ENCODE data around the gene STBD1.

DNA sequence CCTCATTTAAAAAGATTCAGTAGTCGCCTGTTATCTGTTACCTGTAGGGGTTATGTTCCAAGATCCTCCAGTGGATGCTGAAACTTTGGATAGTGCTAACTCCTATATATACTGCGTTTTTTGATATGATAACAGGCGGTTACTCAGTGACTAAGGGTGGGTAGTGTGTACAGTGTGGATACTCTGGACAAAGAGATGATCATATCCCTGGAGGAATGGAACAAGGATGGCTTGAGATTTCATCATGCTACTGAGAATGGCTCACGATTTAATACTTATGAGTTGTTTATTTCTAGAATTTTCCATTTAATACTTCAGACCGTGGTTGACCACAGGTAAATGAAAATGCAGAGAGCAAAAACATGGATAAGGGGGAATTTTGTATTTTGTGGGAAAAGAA, 33.5 kb upstream of the STBD1 start:
- TF ChIP-seq NFIC (IDR thresholded peaks at IDR 0.05): no peak
- no peak for TF ChIP-seq EGR1 (IDR thresholded peaks at IDR 0.05)
- no peak for TF ChIP-seq EP300 (IDR thresholded peaks at IDR 0.05; ENCODE audit: borderline replicate concordance)
- TF ChIP-seq FOXM1 (IDR thresholded peaks at IDR 0.05; ENCODE audit: borderline replicate concordance, low read depth): no peak
- no peak for TF ChIP-seq CEBPB (IDR thresholded peaks at IDR 0.05)
- no peak for TF ChIP-seq TCF12 (IDR thresholded peaks at IDR 0.05; ENCODE audit: low read depth)
- TF ChIP-seq, protein P1, sequence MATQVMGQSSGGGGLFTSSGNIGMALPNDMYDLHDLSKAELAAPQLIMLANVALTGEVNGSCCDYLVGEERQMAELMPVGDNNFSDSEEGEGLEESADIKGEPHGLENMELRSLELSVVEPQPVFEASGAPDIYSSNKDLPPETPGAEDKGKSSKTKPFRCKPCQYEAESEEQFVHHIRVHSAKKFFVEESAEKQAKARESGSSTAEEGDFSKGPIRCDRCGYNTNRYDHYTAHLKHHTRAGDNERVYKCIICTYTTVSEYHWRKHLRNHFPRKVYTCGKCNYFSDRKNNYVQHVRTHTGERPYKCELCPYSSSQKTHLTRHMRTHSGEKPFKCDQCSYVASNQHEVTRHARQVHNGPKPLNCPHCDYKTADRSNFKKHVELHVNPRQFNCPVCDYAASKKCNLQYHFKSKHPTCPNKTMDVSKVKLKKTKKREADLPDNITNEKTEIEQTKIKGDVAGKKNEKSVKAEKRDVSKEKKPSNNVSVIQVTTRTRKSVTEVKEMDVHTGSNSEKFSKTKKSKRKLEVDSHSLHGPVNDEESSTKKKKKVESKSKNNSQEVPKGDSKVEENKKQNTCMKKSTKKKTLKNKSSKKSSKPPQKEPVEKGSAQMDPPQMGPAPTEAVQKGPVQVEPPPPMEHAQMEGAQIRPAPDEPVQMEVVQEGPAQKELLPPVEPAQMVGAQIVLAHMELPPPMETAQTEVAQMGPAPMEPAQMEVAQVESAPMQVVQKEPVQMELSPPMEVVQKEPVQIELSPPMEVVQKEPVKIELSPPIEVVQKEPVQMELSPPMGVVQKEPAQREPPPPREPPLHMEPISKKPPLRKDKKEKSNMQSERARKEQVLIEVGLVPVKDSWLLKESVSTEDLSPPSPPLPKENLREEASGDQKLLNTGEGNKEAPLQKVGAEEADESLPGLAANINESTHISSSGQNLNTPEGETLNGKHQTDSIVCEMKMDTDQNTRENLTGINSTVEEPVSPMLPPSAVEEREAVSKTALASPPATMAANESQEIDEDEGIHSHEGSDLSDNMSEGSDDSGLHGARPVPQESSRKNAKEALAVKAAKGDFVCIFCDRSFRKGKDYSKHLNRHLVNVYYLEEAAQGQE (IDR thresholded peaks at IDR 0.05; ENCODE audit: low read depth): no peak
- TF ChIP-seq, protein P2, sequence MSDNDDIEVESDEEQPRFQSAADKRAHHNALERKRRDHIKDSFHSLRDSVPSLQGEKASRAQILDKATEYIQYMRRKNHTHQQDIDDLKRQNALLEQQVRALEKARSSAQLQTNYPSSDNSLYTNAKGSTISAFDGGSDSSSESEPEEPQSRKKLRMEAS (IDR thresholded peaks at IDR 0.05): no peak
- no peak for TF ChIP-seq YY1 (IDR thresholded peaks at IDR 0.05; ENCODE audit: low read depth)
- TF ChIP-seq TAF1 (IDR thresholded peaks at IDR 0.05; ENCODE audit: low read depth): no peak
- TF ChIP-seq CREB1 (IDR thresholded peaks at IDR 0.05; ENCODE audit: low read depth): no peak
- no peak for TF ChIP-seq TEAD4 (IDR thresholded peaks at IDR 0.05)
- TF ChIP-seq RAD21 (IDR thresholded peaks at IDR 0.05; ENCODE audit: low read depth): no peak
